CD14-positive monocyte (primary cell): Measurements from ENCODE around the gene CDH4. TPM values are rescaled to one million over a fixed set of nuclear protein-coding genes. Genes with fewer than 3 reads are reported as not detected.

Experiments used
- DNase-seq, 3 donors: peaks; one replicate each; pipeline ENCODE4 v3.0.0-alpha.2; 2011 to 2022
- H2AFZ ChIP-seq: 2 replicates; pipeline ENCODE4 v1.6.0; 2012; ENCODE audit warnings: mild to moderate bottlenecking, low read depth, low read length, inconsistent platforms; ENCODE audit not compliant: insufficient read depth, poor library complexity, severe bottlenecking
- H3K27ac ChIP-seq, 2 donors: 1 replicate in 1 of 2; 2 replicates in 1 of 2; pipeline ENCODE4 v1.5.1; 2012 to 2013; ENCODE audit warnings: low read length in 2 of 2, control low read depth in 1 of 2, inconsistent platforms in 1 of 2, low read depth in 1 of 2, mild to moderate bottlenecking in 1 of 2
- H3K27me3 ChIP-seq, 2 donors: one replicate each; pipeline versions ENCODE4 v1.6.0 to v1.6.1; 2011 to 2013; ENCODE audit warnings: low read length in 2 of 2; ENCODE audit not compliant: control insufficient read depth in 2 of 2, insufficient read depth in 2 of 2
- H3K36me3 ChIP-seq, 2 donors: replicated peaks in 1 of 2; 1 replicate in 1 of 2; 2 replicates in 1 of 2; pipeline versions ENCODE4 v1.5.1 to v1.6.1; 2012 to 2013; ENCODE audit warnings: low read length in 2 of 2, control low read depth in 1 of 2, inconsistent platforms in 1 of 2, mild to moderate bottlenecking in 1 of 2; ENCODE audit not compliant: insufficient read depth in 2 of 2, control insufficient read depth in 1 of 2
- H3K4me1 ChIP-seq, 2 donors: 1 replicate in 1 of 2; 2 replicates in 1 of 2; pipeline versions ENCODE4 v1.5.1 to v1.6.1; 2012 to 2013; ENCODE audit warnings: low read length in 2 of 2, control low read depth in 1 of 2, inconsistent platforms in 1 of 2, mild to moderate bottlenecking in 1 of 2, moderate library complexity in 1 of 2; ENCODE audit not compliant: insufficient read depth in 2 of 2, control insufficient read depth in 1 of 2
- H3K4me2 ChIP-seq: replicated peaks from 2 replicates; pipeline ENCODE3; 2012; ENCODE audit warnings: low read length, moderate library complexity, mild to moderate bottlenecking; ENCODE audit not compliant: poor library complexity, severe bottlenecking; ENCODE audit errors: extremely low read depth
- H3K4me3 ChIP-seq, 3 experiments: fragments of 200-600 bp in 1 of 3; sonication (generic) in 1 of 3; replicated peaks in 1 of 3; 1 replicate in 2 of 3; 2 replicates in 1 of 3; pipeline ENCODE4 v1.5.1; 2011 to 2013; ENCODE audit warnings: low read length in 3 of 3, mild to moderate bottlenecking in 3 of 3, control low read depth in 2 of 3, low read depth in 2 of 3, inconsistent platforms in 1 of 3, moderate library complexity in 1 of 3
- H3K79me2 ChIP-seq: 2 replicates; pipeline ENCODE4 v1.6.0; 2012; ENCODE audit warnings: mild to moderate bottlenecking, control low read depth, inconsistent platforms, low read length, moderate library complexity; ENCODE audit not compliant: insufficient read depth
- H3K9ac ChIP-seq: 2 replicates; pipeline ENCODE4 v1.6.0; 2017; ENCODE audit warnings: low read length, mild to moderate bottlenecking; ENCODE audit not compliant: insufficient read depth, poor library complexity, severe bottlenecking
- H3K9me3 ChIP-seq, 2 donors: replicated peaks in 1 of 2; 1 replicate in 1 of 2; 2 replicates in 1 of 2; pipeline versions ENCODE4 v1.5.1 to v1.6.1; 2012 to 2013; ENCODE audit warnings: low read length in 2 of 2, control low read depth in 1 of 2; ENCODE audit not compliant: control insufficient read depth in 1 of 2, insufficient read depth in 1 of 2
- H4K20me1 ChIP-seq: 2 replicates; pipeline ENCODE4 v1.6.0; 2012; ENCODE audit warnings: mild to moderate bottlenecking, low read length, control low read depth, moderate library complexity; ENCODE audit not compliant: insufficient read depth
- H3K27ac Mint-ChIP-seq, 7 donors: one replicate each; pipeline ENCODE4 v1.8.0; 2020; ENCODE audit warnings: mild to moderate bottlenecking in 7 of 7, mixed read lengths in 7 of 7, moderate library complexity in 6 of 7, inconsistent platforms in 2 of 7
- H3K27me3 Mint-ChIP-seq, 3 donors: one replicate each; pipeline ENCODE4 v1.8.0; 2021 to 2022; ENCODE audit warnings: low read depth in 3 of 3, mild to moderate bottlenecking in 3 of 3, mixed read lengths in 3 of 3, moderate library complexity in 3 of 3, inconsistent platforms in 1 of 3
- H3K36me3 Mint-ChIP-seq, 2 donors: one replicate each; pipeline ENCODE4 v1.8.0; 2020; ENCODE audit warnings: mixed read lengths in 2 of 2, inconsistent platforms in 1 of 2, mild to moderate bottlenecking in 1 of 2
- H3K4me1 Mint-ChIP-seq: one replicate; pipeline ENCODE4 v1.8.0; 2020; ENCODE audit warnings: mild to moderate bottlenecking, mixed read lengths
- H3K4me3 Mint-ChIP-seq, 2 donors: one replicate each; pipeline ENCODE4 v1.8.0; 2020; ENCODE audit warnings: mild to moderate bottlenecking in 2 of 2, mixed read lengths in 2 of 2, moderate library complexity in 1 of 2
- H3K9me3 Mint-ChIP-seq, 7 donors: one replicate each; pipeline ENCODE4 v1.8.0; 2020 to 2022; ENCODE audit warnings: mixed read lengths in 7 of 7, mild to moderate bottlenecking in 6 of 7, moderate library complexity in 6 of 7, inconsistent platforms in 2 of 7
- WGBS: methylation state at CpG from one replicate; pipeline ENCODE4 v1.1.5; 2013; ENCODE audit warnings: missing lambda C conversion rate; ENCODE audit not compliant: insufficient coverage; 5-methylcytosine and 5-hydroxymethylcytosine counted together
- intact Hi-C, 2 donors: fragments of 100-400 bp; cut with micrococcal nuclease; formaldehyde crosslinking; loops; one replicate each; pipeline versions ENCODE4 v1.15.0 to v1.15.1; 2023
- polyA plus RNA-seq, 3 donors: library from polyadenylated mRNA; depleted of rRNA in 1 of 3; unstranded in 2 of 3; stranded (reverse) in 1 of 3; fragments of 300-500 nt in 2 of 3; fragments of >200 nt in 1 of 3; fragmentation: Illumina TruSeq in 2 of 3; gene quantifications; 1 replicate in 2 of 3; 2 replicates in 1 of 3; pipeline ENCODE4 v1.2.3, GENCODE V29; 2012 to 2021
- TF ChIP-seq, protein P1 (sequence below): fragments of 200-600 bp; IDR thresholded peaks from one replicate; pipeline ENCODE4 v1.8.0; 2022; ENCODE audit warnings: antibody characterized with exemption, mild to moderate bottlenecking

Gene CDH4
- polyA plus RNA-seq, 3 donors = not detected

DNA sequence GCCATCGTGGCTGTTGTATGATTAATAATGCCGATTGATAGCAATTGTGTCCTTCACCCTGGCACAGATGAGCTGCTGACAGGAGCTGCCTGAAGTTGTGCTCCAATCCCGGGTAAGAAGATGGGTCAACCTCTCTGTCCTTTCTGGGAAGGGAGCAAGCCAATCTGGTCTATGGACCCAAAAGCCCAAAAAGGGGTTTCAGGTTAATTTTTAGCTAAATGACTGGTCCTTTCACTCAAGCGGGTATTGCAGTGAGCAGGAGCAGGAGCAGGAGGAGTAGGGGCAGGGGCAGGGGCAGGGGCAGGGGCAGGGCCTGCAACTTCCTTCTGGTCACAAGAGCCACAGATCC, 648.9 kb downstream of the CDH4 start:
- H3K27ac ChIP-seq = no peak overlapping the region
- H3K9me3 Mint-ChIP-seq = peaks cover 0 to 6% (median 2%) of the 10 kb centered on the region in 7 donors
- no peak overlapping the region for H3K4me3 ChIP-seq
- H3K9me3 ChIP-seq = no peaks in the 10 kb centered on the region
- peaks cover 6 to 9% (median 8%) of the 10 kb centered on the region in 3 donors for H3K27me3 Mint-ChIP-seq
- H3K4me3 Mint-ChIP-seq = no peak overlapping the region
- no peaks in the 10 kb centered on the region for H3K36me3 ChIP-seq
- no peak overlapping the region for H3K27ac Mint-ChIP-seq
- H3K36me3 Mint-ChIP-seq = no peaks in the 10 kb centered on the region
- no peaks in the 10 kb centered on the region for H3K4me1 ChIP-seq
- 94% methylated on average over 3 of the region's 4 CpGs for WGBS
- no peaks in the 10 kb centered on the region for H4K20me1 ChIP-seq
- H2AFZ ChIP-seq = no peak overlapping the region
- no peak overlapping the region for H3K4me2 ChIP-seq
- TF ChIP-seq, protein P1, sequence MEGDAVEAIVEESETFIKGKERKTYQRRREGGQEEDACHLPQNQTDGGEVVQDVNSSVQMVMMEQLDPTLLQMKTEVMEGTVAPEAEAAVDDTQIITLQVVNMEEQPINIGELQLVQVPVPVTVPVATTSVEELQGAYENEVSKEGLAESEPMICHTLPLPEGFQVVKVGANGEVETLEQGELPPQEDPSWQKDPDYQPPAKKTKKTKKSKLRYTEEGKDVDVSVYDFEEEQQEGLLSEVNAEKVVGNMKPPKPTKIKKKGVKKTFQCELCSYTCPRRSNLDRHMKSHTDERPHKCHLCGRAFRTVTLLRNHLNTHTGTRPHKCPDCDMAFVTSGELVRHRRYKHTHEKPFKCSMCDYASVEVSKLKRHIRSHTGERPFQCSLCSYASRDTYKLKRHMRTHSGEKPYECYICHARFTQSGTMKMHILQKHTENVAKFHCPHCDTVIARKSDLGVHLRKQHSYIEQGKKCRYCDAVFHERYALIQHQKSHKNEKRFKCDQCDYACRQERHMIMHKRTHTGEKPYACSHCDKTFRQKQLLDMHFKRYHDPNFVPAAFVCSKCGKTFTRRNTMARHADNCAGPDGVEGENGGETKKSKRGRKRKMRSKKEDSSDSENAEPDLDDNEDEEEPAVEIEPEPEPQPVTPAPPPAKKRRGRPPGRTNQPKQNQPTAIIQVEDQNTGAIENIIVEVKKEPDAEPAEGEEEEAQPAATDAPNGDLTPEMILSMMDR = no peak
- no peaks in the 10 kb centered on the region for H3K27me3 ChIP-seq
- H3K9ac ChIP-seq = no peak overlapping the region
- H3K79me2 ChIP-seq = no peaks in the 10 kb centered on the region
- DNase-seq = no peak
- H3K4me1 Mint-ChIP-seq = no peaks in the 10 kb centered on the region
- intact Hi-C loops = no loop called here

GRCh38 chr20:61901392-61902220, 649.5 kb downstream of the CDH4 start:
- no peak for DNase-seq
- 83% methylated on average over 35 of the region's 35 CpGs for WGBS
- H3K27ac Mint-ChIP-seq = no peak overlapping the region

More at GRCh38 chr20:61901392-61902220, 649.5 kb downstream of the CDH4 start:
- Histone ChIP-seq H3K9me3 (no peaks in the 10 kb centered on the region), H3K79me2 (no peaks in the 10 kb centered on the region), H4K20me1 (no peaks in the 10 kb centered on the region), H3K9ac (no peak overlapping the region), H3K4me2 (no peak overlapping the region), H3K4me3 (no peak overlapping the region), H3K27me3 (no peaks in the 10 kb centered on the region), H3K27ac (no peak overlapping the region), H3K36me3 (no peaks in the 10 kb centered on the region), H3K4me1 (no peaks in the 10 kb centered on the region), H2AFZ (no peak overlapping the region)
- Mint-ChIP-seq H3K4me3 (no peak overlapping the region), H3K27me3 (peaks cover 4 to 8% (median 6%) of the 10 kb centered on the region in 3 donors), H3K36me3 (no peaks in the 10 kb centered on the region), H3K4me1 (no peaks in the 10 kb centered on the region), H3K9me3 (peaks cover 0 to 8% (median 2%) of the 10 kb centered on the region in 7 donors)
- TF ChIP-seq, protein P1 = no peak
- intact Hi-C loops = no loop called here
